ENCODE data around the gene LPAR1.

Gene LPAR1

DNA sequence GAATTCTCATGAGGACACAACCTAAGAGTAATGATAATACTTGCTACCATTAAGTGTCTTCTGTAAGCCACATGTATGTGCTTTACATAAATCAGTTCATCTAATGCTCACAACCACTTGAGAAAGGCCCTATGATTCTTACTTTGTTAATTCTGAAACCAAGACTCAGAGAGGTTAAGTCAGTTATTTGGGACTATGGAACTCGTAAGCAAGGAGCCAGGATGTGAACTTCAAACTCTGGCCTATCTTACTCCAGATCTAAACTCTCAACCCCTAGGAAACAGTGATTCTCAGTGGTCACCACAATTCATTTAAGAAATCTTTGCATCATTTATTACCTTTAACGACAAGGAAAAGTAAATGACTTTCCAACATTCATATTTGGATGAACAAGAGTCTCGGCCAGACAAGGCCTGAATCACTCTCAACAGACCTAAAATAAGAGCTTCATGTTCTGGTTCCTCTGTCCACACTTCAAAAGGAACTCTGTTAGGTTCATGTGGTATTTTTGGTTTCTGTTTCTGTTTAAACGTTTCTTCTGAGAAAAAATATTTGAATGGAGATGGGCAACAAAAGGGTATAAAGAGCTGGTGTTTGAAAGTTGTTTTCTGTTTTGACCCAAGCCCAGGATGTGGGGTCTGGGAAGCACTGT, 104.8 kb downstream of the LPAR1 start:
- TF ChIP-seq, protein P1, sequence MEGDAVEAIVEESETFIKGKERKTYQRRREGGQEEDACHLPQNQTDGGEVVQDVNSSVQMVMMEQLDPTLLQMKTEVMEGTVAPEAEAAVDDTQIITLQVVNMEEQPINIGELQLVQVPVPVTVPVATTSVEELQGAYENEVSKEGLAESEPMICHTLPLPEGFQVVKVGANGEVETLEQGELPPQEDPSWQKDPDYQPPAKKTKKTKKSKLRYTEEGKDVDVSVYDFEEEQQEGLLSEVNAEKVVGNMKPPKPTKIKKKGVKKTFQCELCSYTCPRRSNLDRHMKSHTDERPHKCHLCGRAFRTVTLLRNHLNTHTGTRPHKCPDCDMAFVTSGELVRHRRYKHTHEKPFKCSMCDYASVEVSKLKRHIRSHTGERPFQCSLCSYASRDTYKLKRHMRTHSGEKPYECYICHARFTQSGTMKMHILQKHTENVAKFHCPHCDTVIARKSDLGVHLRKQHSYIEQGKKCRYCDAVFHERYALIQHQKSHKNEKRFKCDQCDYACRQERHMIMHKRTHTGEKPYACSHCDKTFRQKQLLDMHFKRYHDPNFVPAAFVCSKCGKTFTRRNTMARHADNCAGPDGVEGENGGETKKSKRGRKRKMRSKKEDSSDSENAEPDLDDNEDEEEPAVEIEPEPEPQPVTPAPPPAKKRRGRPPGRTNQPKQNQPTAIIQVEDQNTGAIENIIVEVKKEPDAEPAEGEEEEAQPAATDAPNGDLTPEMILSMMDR (IDR thresholded peaks at IDR 0.05; ENCODE audit: low read depth, low read length), result no peak
- no peak for DNase-seq (ENCODE audit: extremely low read depth, low read depth)

GRCh38 chr9:110932863-110933262, 105.4 kb downstream of the LPAR1 start:
- TF ChIP-seq, protein P1 (IDR thresholded peaks at IDR 0.05; ENCODE audit: low read depth, low read length), result no peak
- DNase-seq (ENCODE audit: extremely low read depth, low read depth), result no peak

DNA sequence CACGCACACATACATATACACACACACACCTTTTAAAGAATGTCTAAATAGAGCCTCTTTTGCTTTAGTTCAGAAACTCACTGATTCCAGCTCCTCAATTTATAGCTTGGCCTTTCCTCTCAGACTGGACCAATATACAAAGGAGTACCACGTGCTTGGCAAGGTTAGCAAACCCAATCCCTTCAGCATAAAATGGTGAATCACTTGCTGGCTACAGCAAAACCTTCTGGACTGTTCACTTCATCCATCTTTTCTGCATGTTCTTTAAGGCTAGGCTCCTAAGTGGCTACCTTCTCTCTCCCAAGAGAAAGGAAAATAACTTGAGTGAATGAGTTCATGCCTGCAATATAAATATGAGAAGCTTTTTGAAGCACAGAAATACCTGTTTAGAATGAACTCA, 109.7 kb downstream of the LPAR1 start:
- TF ChIP-seq, protein P1 (IDR thresholded peaks at IDR 0.05; ENCODE audit: low read depth, low read length), result no peak
- no peak for DNase-seq (ENCODE audit: extremely low read depth, low read depth)

DNA sequence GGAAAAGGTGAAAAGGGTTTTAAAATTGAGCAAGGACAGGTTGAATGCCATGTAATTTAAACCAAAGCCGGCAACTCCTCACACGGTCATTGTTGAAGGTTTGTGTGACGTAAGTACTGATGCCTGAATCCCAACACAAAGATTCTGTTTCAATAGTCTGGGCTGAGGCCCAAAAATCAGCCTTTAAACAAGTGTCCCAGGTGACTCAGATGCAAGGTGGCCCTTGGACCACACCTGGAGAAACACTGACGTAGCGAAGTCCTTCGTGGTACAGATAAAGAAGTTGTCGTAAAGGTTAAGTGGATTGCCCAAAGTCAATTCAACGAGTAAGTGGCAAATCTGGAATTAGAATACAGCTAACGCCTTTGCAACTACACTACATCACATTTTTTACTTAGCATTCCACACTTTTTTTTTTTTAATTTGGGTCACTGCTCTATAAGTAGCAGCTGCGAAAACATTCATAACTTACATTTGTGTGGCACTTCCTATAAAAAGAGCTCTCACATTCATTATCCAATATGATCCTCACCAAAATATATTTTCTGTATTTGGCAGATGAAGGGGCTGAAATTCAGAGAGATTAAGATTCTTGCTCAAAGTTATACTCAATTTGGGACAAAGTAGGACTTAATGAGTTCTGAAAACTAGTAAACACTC, 111.3 kb downstream of the LPAR1 start:
- no peak for DNase-seq (ENCODE audit: extremely low read depth, low read depth)
- TF ChIP-seq, protein P1 (IDR thresholded peaks at IDR 0.05; ENCODE audit: low read depth, low read length), result no peak

DNA sequence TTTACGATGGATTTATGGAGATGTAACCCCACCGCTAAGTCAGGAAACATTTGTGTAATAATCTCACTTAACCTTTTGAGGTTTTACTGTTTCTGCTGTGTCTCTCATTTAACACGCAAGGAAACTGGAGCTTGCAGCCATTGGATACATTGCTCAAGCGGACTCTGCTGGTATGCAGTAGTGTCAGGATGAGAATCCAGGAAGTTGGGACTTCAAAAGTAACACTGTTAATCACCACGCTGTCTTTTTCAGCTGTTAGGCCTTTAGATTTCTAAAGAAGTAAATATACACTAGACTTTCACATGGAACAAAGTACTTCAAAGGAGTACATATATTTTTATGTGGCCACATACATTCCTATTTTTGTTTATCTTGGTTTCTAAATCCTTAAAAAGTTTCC, 114.7 kb downstream of the LPAR1 start:
- DNase-seq (ENCODE audit: extremely low read depth, low read depth), result no peak
- TF ChIP-seq, protein P1 (IDR thresholded peaks at IDR 0.05; ENCODE audit: low read depth, low read length), result no peak

- TF ChIP-seq, protein P1 (IDR thresholded peaks at IDR 0.05; ENCODE audit: low read depth, low read length), result no peak
- DNase-seq (ENCODE audit: extremely low read depth, low read depth), result no peak
Observed at GRCh38 chr9:110922145-110922544, 116.1 kb downstream of the LPAR1 start.

DNA sequence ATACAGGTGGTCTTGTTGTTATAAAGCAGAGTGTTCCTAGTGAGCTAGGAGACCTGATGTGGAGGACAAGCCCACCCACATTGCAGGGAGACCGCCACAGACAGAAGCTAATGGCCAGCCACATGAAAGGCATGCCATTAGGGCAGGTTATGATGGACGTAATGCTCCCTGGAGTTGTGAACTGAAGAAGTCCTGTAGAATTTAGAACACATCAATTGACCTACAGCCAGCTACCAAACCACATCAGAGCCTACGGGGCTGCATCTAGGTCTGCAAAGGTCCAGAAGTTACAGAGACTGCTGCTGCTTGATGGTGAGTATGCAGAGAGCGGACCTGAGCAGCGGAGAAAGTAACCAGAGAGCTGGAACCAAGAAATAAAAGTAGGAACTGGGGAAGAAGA, 116.6 kb downstream of the LPAR1 start:
- no peak for DNase-seq (ENCODE audit: extremely low read depth, low read depth)

More for the DNA sequence above, 116.6 kb downstream of the LPAR1 start:
- TF ChIP-seq, protein P1 (IDR thresholded peaks at IDR 0.05; ENCODE audit: low read depth, low read length), result no peak
